Measurements from ENCODE around the gene THY1.
A peak's percentile ranks its signal among the peaks of the same experiment; 100 is the strongest.
"Not testable (repeated sequence)": the region's sequence is repeated elsewhere in the genome, so short reads cannot be mapped to it uniquely, and the experiment has no call there.

The THY1 gene

DNA sequence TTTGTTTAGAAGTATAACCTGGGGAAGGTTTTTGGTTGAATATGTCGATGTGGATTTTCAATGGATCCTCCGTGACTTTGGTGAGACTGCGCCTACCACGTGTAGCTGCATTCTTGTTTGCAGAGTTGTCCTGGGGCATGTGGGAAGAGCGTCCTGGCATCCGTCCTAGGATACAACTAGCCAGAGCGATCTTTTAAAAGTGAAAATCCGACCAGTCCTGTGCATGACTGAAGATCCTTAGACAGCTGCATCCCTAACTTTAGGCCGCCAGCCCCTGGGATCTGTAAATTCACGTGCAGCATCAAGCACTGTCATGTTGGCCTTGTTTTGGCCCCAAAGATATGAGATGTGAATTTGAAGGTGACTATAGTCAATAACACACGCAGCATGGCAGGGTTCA, 22.4 kb upstream of the THY1 start:
- no peak for DNase-seq (ENCODE audit: low read depth)

DNA sequence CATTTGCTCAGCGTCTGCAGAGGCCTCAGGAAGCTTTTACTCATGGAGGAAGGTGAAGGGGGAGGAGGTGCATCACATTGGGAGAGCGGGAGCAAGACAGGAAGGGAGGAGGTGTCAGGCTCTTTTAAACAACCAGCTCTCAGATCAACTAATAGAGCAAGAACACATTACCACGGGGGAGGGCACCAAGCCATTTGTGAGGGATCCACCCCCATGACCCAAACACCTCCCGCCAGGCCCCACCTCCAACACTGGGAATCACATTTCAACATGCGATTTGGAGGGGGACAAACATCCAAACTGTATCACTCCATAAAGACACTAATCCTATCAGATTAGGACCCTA, 18.9 kb upstream of the THY1 start:
- no peak for DNase-seq (ENCODE audit: low read depth)

- no peak for DNase-seq (ENCODE audit: low read depth)
These were observed 15.6 kb upstream of the THY1 start for GRCh38 chr11:119438599-119438998.

DNA sequence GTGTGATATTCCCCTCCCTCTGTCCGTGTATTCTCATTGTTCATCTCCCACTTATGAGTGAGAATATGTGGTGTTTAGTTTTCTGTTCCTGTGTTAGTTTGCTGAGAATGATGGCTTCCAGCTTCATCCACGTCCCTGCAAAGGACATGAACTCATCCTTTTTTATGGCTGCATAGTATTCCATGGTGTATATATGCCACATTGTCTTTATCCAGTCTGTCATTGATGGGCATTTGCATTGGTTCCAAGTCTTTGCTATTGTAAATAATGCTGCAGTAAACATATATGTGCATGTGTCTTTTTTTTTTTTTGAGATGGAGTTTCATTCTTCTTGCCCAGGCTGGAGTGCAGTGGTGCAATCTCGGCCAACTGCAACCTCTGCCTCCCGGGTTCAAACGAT, 14.5 kb upstream of the THY1 start:
- not testable (repeated sequence) for DNase-seq (ENCODE audit: low read depth)

GRCh38 chr11:119436711-119437110, 13.7 kb upstream of the THY1 start:
- DNase-seq (ENCODE audit: low read depth): no peak

- DNase-seq (ENCODE audit: low read depth): no peak
These were observed 13.1 kb upstream of the THY1 start for GRCh38 chr11:119436093-119436492.

- DNase-seq (ENCODE audit: low read depth): no peak
These were observed 11.8 kb upstream of the THY1 start for GRCh38 chr11:119434591-119435330.

DNA sequence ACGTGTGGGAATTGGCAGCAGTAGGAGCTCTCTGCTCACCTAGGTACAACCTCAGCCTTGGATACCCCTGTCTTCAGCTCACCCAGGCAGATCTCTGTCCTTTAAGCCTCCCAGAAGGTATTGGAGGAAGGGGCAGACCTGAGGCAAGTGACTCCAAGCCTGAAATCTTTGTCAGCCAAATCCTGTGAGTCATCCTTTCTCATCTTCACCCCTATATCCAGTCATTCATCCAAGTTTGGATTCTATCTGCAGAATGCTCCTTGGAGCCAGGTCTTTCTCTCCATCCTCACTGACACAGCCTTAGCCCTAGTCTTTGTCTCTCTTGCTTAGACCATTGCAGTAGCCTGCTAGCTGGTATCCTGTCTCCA, 10.4 kb upstream of the THY1 start:
- DNase-seq (ENCODE audit: low read depth): no peak

- DNase-seq (ENCODE audit: low read depth): peak; percentile 50
These were observed 9.7 kb upstream of the THY1 start for GRCh38 chr11:119432484-119433357.

DNA sequence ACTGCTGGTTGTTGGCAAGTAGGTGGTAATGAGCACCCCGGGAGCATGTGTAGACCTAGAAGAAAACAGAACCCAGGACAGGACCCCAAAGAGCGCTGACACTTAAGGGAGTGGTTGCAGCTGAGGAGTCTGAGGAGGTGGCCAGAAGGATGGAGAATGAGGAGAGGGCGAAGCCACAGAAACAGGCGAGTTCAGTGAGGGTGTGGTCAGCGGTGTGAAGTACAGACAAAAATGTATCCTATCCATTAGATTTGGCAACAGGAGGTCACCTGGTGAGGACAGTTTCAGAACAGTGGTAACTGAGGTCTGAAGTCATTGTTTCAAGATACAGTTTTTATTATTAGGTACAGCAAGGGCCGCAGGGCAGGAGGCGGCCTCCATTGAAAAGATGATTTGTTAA, 8.6 kb upstream of the THY1 start:
- no peak for DNase-seq (ENCODE audit: low read depth)

DNA sequence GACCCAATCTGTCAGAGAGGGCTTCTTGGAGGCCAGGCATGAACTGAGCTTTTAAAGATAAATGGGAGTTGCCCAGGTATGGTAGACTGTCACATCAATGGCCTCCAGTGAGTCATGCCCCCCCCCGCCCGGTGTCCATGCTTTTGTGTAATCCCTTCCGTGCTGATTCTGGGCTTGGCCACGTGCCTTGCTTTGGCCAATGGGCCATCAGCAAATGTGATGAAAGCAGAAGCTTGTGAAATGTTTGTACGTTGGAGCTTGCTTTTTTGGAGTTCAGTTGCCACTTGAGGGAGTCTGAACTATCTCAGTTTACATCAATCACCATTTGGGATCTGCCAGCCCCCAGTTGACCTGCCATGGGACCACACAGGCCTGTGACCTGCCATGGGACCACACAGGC, 4.3 kb upstream of the THY1 start:
- no peak for DNase-seq (ENCODE audit: low read depth)

GRCh38 chr11:119426142-119426541, 3.2 kb upstream of the THY1 start:
- DNase-seq (ENCODE audit: low read depth): no peak

DNA sequence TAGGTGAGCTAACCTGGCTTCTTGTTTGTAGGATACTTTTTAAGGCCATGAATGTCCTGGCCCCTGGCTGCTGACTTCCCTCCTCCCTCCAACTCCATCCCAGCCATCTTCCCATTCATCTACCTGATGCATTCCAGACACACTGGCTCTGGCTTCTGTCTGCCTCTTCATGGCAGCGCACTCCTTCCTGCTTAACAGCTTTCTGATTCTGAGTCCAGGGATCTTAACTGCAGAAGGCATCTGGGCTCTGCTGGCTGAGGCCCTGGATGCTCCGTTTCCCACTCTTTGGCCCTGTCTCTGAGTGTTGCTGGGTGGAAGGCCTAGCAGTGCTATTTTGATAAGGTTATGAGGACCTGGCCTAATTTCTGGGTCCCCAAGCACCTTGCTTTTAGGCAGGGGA, 1.8 kb upstream of the THY1 start:
- DNase-seq (ENCODE audit: low read depth): no peak

DNA sequence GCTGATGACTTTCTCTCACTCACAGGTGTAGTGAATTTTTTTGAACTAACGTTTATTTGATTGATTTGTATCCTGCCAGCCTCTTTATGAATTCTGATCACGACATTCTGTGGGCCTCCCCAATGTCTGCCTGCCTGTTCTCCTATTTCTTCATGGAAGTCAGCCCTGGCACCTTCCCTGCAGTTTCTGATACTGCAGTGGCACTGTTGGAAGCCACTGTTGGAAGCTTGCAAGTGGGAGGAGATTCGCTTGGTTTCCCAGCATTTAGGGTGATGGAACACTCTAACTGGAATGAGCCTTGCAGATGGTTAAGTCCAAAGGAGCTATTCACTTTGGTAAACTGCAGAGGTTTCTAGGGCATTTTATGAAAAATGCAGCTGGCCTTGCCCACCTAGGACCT, 1.3 kb upstream of the THY1 start:
- DNase-seq (ENCODE audit: low read depth): no peak

- no peak for DNase-seq (ENCODE audit: low read depth)
These were observed 710 bp upstream of the THY1 start for GRCh38 chr11:119423509-119424254.

- DNase-seq (ENCODE audit: low read depth): no peak
These were observed 797 bp downstream of the THY1 start for GRCh38 chr11:119421941-119422808.

GRCh38 chr11:119421351-119421750, 1.6 kb downstream of the THY1 start:
- no peak for DNase-seq (ENCODE audit: low read depth)

- no peak for DNase-seq (ENCODE audit: low read depth)
These were observed 2.3 kb downstream of the THY1 start for GRCh38 chr11:119420631-119421030.

DNA sequence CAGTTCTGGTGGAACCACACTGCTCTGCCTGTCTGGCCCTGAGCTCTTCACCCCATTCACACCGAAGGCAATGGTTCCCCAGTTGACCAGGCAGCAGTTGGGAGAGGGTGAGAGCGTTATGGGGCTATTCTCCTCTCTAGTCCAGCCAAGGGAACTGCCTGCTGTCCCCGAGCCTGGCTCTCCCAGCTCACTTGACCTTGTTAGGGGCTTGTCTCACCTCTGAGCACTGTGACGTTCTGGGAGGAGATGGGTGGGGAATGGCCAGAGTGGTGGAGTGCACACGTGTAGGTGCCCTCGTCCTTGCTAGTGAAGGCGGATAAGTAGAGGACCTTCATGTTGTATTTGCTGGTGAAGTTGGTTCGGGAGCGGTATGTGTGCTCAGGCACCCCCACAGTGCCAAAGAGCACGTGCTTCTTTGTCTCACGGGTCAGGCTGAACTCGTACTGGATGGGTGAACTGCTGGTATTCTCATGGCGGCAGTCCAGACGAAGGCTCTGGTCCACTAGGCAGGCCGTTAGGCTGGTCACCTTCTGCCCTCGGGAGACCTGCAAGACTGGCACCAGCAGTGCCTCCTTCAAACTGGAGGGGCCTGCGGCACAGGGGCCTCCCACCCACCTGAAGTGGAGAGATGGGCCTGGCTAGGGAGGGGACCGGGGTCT, 3.0 kb downstream of the THY1 start:
- DNase-seq (ENCODE audit: low read depth): no peak

GRCh38 chr11:119419246-119419645, 3.7 kb downstream of the THY1 start:
- DNase-seq (ENCODE audit: low read depth): no peak

GRCh38 chr11:119418759-119419158, 4.2 kb downstream of the THY1 start:
- DNase-seq (ENCODE audit: low read depth): no peak

Data from HS-27A (cell line).